HG02870 (cell line): Measurements from ENCODE around the gene TBRG4.

Experiments used
- ATAC-seq: cut with Tn5 transposase; IDR thresholded peaks from one replicate; pipeline ENCODE4 v1.9.1; 2021; ENCODE audit warnings: mild to moderate bottlenecking, moderate library complexity; ENCODE audit not compliant: unreplicated experiment

Gene TBRG4

GRCh38 chr7:45092100-45092930 lies 19.2 kb downstream of the TBRG4 start:
- no peak for ATAC-seq

- ATAC-seq = no peak
Measured at GRCh38 chr7:45089341-45089891, 22.1 kb downstream of the TBRG4 start.

DNA sequence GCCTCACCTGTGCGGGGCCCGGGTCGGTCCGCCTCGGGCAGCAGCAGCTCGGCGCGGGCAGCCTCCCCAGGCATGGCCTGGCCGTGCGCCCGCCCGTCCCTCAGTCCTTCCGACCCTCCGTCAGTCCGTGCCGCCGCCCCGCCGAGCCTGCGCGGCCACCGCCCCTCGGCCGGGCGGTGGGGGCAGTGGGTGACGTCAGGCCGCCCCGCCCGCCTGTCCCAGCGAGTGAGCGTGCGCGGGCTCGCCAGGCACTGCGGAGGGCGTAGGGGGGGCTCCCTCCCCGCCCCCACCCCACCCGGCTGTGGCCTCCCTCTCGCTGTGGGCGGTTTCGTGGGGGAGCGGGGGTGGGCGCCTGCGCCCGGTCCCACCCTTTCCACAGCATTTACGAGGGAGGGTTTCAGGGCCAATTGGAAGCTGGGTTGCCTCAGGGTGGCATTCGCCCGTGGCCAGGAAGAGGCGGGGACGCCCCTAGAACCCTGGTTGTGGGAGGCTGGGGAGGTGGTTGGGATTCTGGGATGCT lies 22.6 kb downstream of the TBRG4 start, which contains the start of gene NACAD:
Gene NACAD, minus strand, starts transcription at position 149 of the 520 bp plus-strand sequence. Its CDS starts 75 bp downstream, at position 74.
- no peak for ATAC-seq

DNA sequence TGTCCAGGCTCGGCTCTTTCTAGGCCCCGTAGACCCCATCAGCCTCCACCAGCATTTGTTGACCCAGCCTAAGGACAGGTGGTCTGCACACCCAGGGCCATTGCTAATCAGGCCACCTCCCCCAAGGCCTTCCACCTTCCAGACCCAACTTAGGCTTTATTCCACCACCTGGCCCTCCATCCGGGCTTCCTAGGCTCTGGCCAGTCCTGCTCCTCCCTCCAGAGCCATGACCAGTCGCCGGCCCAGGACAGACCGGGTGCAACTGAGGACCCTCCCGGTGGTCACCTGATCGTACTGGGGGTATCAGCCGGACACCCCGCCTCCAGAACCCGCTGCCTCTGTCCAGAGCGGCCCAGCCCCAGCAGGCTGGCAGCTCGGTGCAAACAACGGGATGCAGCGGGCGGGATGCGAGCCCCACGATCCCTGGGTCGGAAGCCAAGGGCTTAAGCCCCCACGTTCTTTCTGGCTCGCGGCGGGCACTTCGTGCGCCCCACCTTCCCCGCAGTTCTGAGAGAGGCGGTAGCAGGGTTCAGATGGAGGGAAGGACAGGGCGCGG lies 23.3 kb downstream of the TBRG4 start:
- ATAC-seq = no peak

- ATAC-seq = no peak
Measured at GRCh38 chr7:45087301-45088145, 24.0 kb downstream of the TBRG4 start.

DNA sequence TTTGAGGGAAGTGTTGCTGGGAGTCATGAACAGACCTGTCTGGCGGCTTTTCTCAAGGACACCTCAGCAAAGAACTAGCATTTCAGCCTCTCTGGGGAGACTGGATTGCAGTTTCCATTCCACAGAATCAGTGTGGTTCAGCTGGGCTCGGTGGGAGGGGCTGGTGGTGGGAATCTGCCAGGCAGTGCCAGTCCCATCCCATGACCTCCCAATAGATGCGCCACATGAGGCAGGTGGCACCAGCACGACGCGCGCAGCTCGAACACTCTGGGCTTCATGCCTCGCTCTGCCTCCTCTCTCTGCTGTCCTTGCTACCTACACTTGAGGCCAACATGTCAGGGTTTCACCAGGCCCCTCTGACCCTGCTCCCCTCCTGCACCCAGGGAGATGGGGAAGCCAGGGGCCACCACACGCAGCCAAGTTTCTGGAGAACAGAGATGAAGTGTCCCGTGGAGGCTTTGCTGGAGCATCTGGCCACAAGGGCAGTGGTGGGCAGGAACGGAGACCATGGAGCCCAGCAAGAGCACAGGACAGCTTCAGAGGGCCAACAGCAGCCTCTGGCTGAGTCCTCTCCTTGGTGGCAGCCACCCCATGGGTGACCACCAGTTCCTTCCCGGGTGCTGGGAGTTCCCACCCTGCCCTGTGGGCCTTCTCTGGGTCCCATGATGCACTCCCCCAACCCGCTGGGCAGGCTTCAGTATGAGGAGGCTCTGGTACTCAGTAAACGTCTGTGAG lies 25.0 kb downstream of the TBRG4 start:
- no peak for ATAC-seq

GRCh38 chr7:45085619-45086200 lies 25.8 kb downstream of the TBRG4 start:
- ATAC-seq = no peak

GRCh38 chr7:45084901-45085618 lies 26.4 kb downstream of the TBRG4 start:
- ATAC-seq = no peak

DNA sequence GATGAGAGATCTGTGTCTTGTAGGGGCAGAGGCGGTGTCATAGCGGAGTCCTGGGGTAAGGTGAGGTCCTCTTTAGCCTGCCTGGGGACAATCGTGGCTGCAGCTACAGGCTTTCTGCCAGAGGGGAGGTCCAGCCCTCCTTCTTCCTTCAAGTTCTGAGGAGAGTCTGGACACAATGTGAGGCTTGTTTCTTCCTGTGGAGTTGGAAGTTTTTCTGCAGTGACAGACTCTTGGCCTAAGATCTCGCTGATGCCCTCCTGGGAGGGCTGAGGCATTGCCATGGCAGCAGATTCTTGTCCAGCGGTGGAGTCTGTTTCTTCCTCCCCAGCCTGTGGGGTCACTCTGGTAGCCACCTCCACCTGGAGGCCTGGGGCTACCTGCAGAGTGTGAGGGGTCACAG lies 27.2 kb downstream of the TBRG4 start:
- ATAC-seq = no peak

DNA sequence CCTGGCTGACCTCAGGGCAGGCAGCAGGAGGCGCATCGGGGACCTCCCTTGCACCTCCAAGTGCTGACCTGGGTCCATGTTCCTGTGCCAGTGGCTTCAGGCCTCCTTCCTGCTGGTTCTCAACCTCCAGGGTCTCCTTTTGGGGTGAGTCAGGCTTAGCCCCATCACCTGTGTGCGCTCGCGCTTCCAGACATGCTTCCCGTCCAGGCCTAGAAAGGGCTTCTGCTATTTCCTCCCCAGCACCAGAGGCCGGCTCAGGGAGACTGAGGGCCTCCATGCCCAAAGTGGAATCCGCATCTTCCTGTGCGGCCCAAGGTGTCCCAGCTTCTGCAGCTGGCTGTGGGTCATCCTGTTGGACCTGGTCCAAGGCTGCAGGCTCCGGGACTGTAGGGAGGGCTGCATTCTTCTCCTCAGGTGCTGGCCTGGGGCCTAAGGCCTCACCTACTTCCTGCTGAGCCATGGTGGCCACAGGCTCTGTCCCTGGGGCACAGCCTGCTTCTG lies 28.6 kb downstream of the TBRG4 start:
- ATAC-seq = no peak

DNA sequence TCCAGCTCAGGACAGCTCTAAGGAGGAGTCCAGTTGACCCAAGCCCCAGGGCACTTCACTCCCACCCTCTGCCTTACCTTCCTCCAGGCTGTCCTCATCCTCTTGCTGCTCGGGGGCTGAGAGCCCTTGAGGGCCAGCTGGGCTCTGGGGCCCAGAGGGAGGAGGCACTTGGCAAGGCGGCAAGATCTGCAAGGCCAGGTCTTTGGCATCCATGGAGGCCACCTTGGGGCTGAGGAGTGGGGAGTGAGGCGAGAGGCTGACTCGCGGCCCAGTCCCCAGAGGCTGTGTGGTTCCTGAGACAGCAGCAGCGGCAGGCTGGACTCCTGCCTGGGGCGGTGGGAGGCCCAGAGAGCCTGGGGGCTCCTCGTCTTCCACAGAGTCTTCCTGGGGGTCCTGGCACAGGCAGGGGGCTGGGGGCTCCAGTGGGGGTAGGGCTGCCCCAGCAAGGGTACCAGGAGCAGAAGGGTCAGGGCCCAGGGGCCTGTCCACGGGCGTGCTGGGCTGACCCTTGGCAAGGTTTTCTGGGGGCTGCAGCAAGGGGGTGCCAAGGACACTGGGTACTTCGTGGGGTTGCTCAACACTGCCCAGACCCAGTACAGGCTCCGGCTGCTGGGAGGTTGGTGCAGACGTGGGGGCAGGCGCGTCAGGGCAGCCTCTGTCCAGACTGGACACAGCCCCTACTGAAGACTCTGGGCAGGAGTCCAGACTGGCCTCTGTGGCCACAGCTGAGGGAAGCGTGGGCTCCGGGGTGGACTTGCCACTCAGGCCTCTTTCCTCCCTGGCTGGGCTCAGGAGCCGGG lies 29.3 kb downstream of the TBRG4 start:
- no peak for ATAC-seq

GRCh38 chr7:45081670-45081974 lies 29.9 kb downstream of the TBRG4 start:
- no peak for ATAC-seq

DNA sequence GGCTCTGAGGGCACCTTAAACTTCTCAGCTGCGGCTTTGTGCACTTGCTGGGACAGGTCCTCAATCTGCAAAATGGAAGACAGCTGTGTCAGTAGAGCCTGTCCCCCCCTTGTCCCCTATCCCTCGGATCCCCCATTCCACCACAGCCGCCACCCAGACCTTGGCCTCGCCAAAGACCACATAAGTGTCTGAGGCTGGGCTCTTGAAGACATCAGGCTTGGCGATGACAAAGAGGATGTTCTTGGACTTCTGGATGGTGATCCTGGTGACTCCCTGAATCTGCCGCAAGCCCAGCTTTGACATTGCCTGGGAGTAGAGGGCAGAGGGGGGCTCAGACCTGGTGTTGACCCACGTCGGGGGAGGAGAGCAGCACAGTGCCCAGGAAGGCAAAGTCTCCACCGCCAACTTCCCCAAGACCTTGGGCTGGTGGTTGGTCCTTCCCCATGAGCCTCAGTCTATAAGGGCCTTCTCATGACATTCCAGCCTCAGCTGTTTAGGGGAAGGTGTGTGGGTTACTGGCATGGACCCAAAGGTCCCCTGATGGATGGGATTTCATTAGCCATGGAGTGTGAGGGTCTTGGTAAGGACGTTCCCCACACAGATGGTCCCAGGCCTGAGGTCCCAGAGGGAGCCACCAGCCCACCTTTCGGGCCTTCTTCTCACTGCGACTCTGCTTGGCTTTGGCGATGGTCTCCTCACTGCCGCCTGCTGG lies 30.4 kb downstream of the TBRG4 start:
- ATAC-seq = no peak

DNA sequence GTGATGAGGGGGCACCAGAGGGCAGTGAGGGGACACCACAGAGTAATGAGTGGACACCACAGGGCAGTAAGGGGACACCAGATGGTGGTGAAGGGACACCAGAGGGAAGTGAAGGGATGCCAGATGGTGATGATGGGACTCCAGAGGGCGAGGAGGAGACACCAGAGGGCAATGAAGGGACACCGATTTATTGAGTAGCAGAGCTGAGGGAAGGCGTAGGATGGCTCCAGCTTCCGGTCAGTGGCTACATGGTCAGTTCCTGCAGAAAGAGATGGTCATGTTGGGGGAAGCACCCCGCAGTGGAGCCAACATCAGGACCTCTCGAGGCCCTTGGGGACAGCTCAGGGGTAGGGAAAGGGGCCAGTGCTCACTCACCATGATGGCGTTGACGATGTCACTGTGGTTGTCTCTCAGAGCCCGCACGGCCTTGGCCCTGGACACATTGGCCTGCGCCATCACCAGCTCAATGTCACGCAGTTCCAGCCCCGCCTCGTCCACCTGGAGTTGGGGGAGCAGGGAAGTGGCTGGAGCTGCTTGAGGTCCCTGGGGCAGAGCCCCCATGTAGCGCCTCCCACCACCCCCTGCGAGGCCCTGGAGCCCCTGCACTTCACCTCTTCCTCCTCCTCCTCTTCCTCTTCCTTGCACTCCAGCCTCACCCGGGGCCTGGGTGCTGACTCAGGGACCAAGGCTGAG lies 31.1 kb downstream of the TBRG4 start:
- ATAC-seq = no peak

DNA sequence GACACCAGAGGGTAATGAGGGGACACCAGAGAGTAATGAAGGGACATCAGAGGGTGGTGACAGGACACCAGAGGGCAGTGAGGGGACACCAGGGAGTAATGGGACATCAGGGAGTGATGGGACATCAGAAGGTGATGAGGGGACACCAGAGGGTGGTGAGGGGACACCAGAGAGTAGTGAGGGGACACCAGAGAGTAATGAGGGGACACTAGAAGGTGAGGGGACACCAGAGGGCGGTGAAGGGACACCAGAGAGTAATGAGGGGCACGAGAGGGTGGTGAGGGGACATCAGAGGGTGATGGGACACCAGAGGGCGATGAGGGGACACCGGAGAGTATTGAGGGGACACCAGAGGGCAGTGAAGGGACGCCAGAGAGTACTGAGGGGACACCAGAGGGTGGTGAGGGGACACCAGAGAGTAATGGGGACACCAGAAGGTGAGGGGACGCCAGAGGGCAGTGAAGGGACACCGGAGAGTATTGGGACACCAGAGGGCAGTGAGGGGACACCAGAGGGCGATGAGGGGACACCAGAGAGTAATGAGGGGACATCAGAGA lies 33.3 kb downstream of the TBRG4 start:
- ATAC-seq = no peak

DNA sequence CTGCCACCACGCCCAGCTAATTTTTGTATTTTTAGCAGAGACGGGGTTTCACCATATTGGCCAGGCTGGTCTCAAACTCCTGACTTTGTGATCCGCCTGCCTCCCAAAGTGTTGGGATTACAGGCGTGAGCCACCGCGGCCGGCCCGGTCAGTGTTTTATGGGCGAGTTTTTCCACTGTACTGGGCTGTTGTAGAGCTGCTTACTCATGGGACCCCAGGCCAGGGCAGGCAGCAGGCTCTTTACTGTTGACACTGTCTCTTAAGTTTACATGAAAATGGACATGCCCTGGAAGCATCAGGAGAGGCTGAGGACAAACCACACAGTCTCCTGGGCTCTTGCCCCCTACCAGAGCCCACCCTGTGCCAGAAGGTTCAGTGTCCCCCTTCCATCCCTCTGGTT lies 33.9 kb downstream of the TBRG4 start:
- no peak for ATAC-seq

DNA sequence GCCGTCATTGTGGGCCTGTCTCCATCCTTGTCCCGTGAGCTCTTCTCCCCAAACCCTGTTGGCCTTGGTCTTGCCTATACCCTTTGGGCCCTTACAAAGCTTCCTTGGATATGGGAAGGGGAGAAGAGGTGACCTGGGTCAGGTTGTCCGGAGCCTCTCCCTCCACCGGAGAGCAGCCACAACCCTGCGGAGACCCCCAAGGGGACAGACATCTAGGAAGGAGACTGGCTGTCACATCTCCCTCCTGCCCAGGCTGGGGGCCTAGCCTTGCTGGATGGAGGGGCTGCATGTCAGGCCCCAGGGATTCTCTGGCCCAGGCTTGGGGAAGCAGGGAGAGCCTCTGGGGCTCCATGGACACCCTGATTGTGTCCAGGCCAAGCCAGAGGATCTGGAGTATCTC lies 34.6 kb downstream of the TBRG4 start:
- no peak for ATAC-seq
